Suppressor macrophage treated with lipopolysaccharide for 4 hours (primary cell): ENCODE results near the gene PRAMEF27.
"Not testable (repeated sequence)": the region's sequence is repeated elsewhere in the genome, so short reads cannot be mapped to it uniquely, and the experiment has no call there.

Source experiments
- DNase-seq: peaks from one replicate; pipeline ENCODE4 v3.0.0-alpha.2; 2020

Gene PRAMEF27

GRCh38 chr1:13056475-13056874 lies at the start of gene PRAMEF27:
Gene PRAMEF27 (minus strand): TSS chr1:13056575. CDS start chr1:13053659, 2,916 bp downstream.
- not testable (repeated sequence) for DNase-seq

GRCh38 chr1:13070474-13070873 lies 14.1 kb upstream of the PRAMEF27 start, which contains the start of gene PRAMEF25:
Gene PRAMEF25 (plus strand): TSS chr1:13070774. CDS start chr1:13073694, 2,920 bp downstream.
- not testable (repeated sequence) for DNase-seq

- not testable (repeated sequence) for DNase-seq
Measured at GRCh38 chr1:13019846-13020245, 36.5 kb downstream of the PRAMEF27 start.

- DNase-seq, result not testable (repeated sequence)
Measured at GRCh38 chr1:13011932-13012331, 44.4 kb downstream of the PRAMEF27 start.

- DNase-seq, result not testable (repeated sequence)
Measured at GRCh38 chr1:13009348-13009747, 47.0 kb downstream of the PRAMEF27 start.

GRCh38 chr1:13005732-13006131 lies 50.6 kb downstream of the PRAMEF27 start:
- DNase-seq, result not testable (repeated sequence)
